WTC11 (cell line): ENCODE results near the gene UGT2B17. TPM values are rescaled to one million over a fixed set of nuclear protein-coding genes. Genes with fewer than 3 reads are reported as not detected.
"Not testable (repeated sequence)": the region's sequence is repeated elsewhere in the genome, so short reads cannot be mapped to it uniquely, and the experiment has no call there.

ENCODE experiments used
- ATAC-seq: fragments of 200-7000 bp; cut with Tn5 transposase; 2 replicates; pipeline ENCODE4 v1.10.0; 2021; ENCODE audit warnings: mild to moderate bottlenecking, moderate library complexity
- Bru-seq: library from RNA; stranded (reverse); fragments of 400-500 nt; gene quantifications from one replicate; lab custom pipeline; 2021; lab: Mats Ljungman, UMichigan
- CTCF ChIA-PET: fragments of 300-600 bp; sonication (Branson Sonifier 250); formaldehyde crosslinking; loops from one replicate; lab custom pipeline; 2021; ENCODE audit warnings: antibody characterized with exemption; lab: Charles Lee
- POLR2A ChIA-PET: fragments of 350-600 bp; sonication (Branson Sonifier 250); formaldehyde crosslinking; loops from one replicate; lab custom pipeline; 2021; ENCODE audit warnings: antibody characterized with exemption; lab: Charles Lee
- DNase-seq: peaks from one replicate; pipeline ENCODE4 v3.0.0; 2021; ENCODE audit warnings: low spot score
- H3K27ac Mint-ChIP-seq: 2 replicates; pipeline ENCODE4 v1.8.0; 2021; ENCODE audit warnings: mixed read lengths
- H3K27me3 Mint-ChIP-seq: 2 replicates; pipeline ENCODE4 v1.8.0; 2021; ENCODE audit warnings: low read depth, mild to moderate bottlenecking, moderate library complexity, mixed read lengths
- H3K36me3 Mint-ChIP-seq: 2 replicates; pipeline ENCODE4 v1.8.0; 2021; ENCODE audit warnings: mixed read lengths
- H3K4me1 Mint-ChIP-seq: 2 replicates; pipeline ENCODE4 v1.8.0; 2022; ENCODE audit warnings: mixed read lengths
- H3K4me3 Mint-ChIP-seq: 2 replicates; pipeline ENCODE4 v1.8.0; 2021; ENCODE audit warnings: mild to moderate bottlenecking, moderate library complexity, mixed read lengths
- H3K9me3 Mint-ChIP-seq: 2 replicates; pipeline ENCODE4 v1.8.0; 2021; ENCODE audit warnings: mixed read lengths
- CREB1 ChIP-seq: sonication (generic); formaldehyde crosslinking; IDR thresholded peaks from 2 replicates; pipeline ENCODE4 v1.8.0; 2023; ENCODE audit warnings: mild to moderate bottlenecking, missing genetic modification reagents
- GABPB1 ChIP-seq: sonication (generic); formaldehyde crosslinking; IDR thresholded peaks from 2 replicates; pipeline ENCODE4 v1.8.1; 2023; ENCODE audit warnings: mild to moderate bottlenecking, missing genetic modification reagents
- JUN ChIP-seq: sonication (generic); formaldehyde crosslinking; IDR thresholded peaks from 2 replicates; pipeline ENCODE4 v1.8.0; 2023; ENCODE audit warnings: mild to moderate bottlenecking, missing genetic modification reagents
- NFYB ChIP-seq: sonication (generic); formaldehyde crosslinking; conservative IDR thresholded peaks from 2 replicates; pipeline ENCODE4 v1.8.0; 2022; ENCODE audit warnings: low read depth, missing genetic modification reagents
- NR3C1 ChIP-seq: sonication (generic); formaldehyde crosslinking; conservative IDR thresholded peaks from 2 replicates; pipeline ENCODE4 v1.8.1; 2023; ENCODE audit warnings: low read depth, mild to moderate bottlenecking, missing genetic modification reagents
- ZNF121 ChIP-seq: sonication (generic); formaldehyde crosslinking; IDR thresholded peaks from 2 replicates; pipeline ENCODE4 v1.8.0; 2023; ENCODE audit warnings: missing genetic modification reagents
- ZNF263 ChIP-seq: sonication (generic); formaldehyde crosslinking; IDR thresholded peaks from 2 replicates; pipeline ENCODE4 v1.8.1; 2022; ENCODE audit warnings: low read depth, mild to moderate bottlenecking, moderate library complexity, missing genetic modification reagents
- ZNF317 ChIP-seq: sonication (generic); formaldehyde crosslinking; IDR thresholded peaks from 2 replicates; pipeline ENCODE4 v1.8.1; 2023; ENCODE audit warnings: low read depth, mild to moderate bottlenecking, moderate library complexity, missing genetic modification reagents, borderline replicate concordance
- long read RNA-seq, 3 experiments: library from RNA in 1 of 3; library from capped mRNA in 1 of 3; library from polyadenylated mRNA in 1 of 3; unstranded in 2 of 3; stranded (forward) in 1 of 3; transcript quantifications; one replicate each; pipeline ENCODE4 v2.0.0, GENCODE V29; 2021
- total RNA-seq: library from RNA; stranded (reverse); gene quantifications from 3 replicates; pipeline ENCODE4 v1.2.3, GENCODE V29; 2021
- TF ChIP-seq, protein P1 (sequence below): fragments of 250-450 bp; sonication (Bioruptor Pico); IDR thresholded peaks from 2 replicates; pipeline ENCODE4 v1.8.0; 2021; ENCODE audit warnings: mild to moderate bottlenecking
- TF ChIP-seq, protein P2 (sequence below): sonication (generic); formaldehyde crosslinking; IDR thresholded peaks from 2 replicates; pipeline ENCODE4 v1.8.0; 2023; ENCODE audit warnings: missing genetic modification reagents, mild to moderate bottlenecking, borderline replicate concordance
- TF ChIP-seq, protein P3 (sequence below): sonication (generic); formaldehyde crosslinking; IDR thresholded peaks from 2 replicates; pipeline ENCODE4 v1.8.1; 2023; ENCODE audit warnings: mild to moderate bottlenecking, missing genetic modification reagents
- TF ChIP-seq, protein P4 (sequence below): fragments of 250-450 bp; sonication (Bioruptor Pico); IDR thresholded peaks from 2 replicates; pipeline ENCODE4 v1.9.0; 2021; ENCODE audit warnings: moderate library complexity, mild to moderate bottlenecking, inconsistent platforms, borderline replicate concordance

Gene UGT2B17
- total RNA-seq (0.14 to 0.18 TPM in 2 of 3 replicates, not detected in the other), Bru-seq, nascent RNA (not detected)
- long read RNA-seq, experiment 1: 0 reads
- long read RNA-seq, experiment 2: 0 reads
- long read RNA-seq, experiment 3: 0 reads

- ATAC-seq: no peak
- no peaks in the 10 kb centered on the region for H3K9me3 Mint-ChIP-seq
- no peak within 1 kb of the TSS for H3K27ac Mint-ChIP-seq
- TF ChIP-seq NFYB (no peak), JUN (no peak), ZNF317 (CRISPR knock-in tag) (no peak), ZNF121 (CRISPR knock-in tag) (no peak), GABPB1 (CRISPR knock-in tag) (no peak)
- TF ChIP-seq, protein P1, sequence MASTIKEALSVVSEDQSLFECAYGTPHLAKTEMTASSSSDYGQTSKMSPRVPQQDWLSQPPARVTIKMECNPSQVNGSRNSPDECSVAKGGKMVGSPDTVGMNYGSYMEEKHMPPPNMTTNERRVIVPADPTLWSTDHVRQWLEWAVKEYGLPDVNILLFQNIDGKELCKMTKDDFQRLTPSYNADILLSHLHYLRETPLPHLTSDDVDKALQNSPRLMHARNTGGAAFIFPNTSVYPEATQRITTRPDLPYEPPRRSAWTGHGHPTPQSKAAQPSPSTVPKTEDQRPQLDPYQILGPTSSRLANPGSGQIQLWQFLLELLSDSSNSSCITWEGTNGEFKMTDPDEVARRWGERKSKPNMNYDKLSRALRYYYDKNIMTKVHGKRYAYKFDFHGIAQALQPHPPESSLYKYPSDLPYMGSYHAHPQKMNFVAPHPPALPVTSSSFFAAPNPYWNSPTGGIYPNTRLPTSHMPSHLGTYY (CRISPR knock-in tag): no peak
- no peak for DNase-seq
- H3K27me3 Mint-ChIP-seq: no peaks in the 10 kb centered on the region
- POLR2A ChIA-PET: no interaction called here
- CTCF ChIA-PET: no interaction called here
- no peaks in the 10 kb centered on the region for H3K36me3 Mint-ChIP-seq
- H3K4me3 Mint-ChIP-seq: no peak within 1 kb of the TSS
- H3K4me1 Mint-ChIP-seq: no peaks in the 10 kb centered on the region
Measured at GRCh38 chr4:68576272-68577125, at the start of gene UGT2B17. Gene UGT2B17 (minus strand): TSS chr4:68576322. CDS start chr4:68568484, 7,838 bp downstream.

- POLR2A ChIA-PET, H3K27ac Mint-ChIP-seq, ATAC-seq, CTCF ChIA-PET, H3K4me3 Mint-ChIP-seq, H3K4me1 Mint-ChIP-seq, H3K9me3 Mint-ChIP-seq, H3K27me3 Mint-ChIP-seq, H3K36me3 Mint-ChIP-seq, DNase-seq: not testable (repeated sequence)
Measured at GRCh38 chr4:68622731-68623130, 46.6 kb upstream of the UGT2B17 start.

DNA sequence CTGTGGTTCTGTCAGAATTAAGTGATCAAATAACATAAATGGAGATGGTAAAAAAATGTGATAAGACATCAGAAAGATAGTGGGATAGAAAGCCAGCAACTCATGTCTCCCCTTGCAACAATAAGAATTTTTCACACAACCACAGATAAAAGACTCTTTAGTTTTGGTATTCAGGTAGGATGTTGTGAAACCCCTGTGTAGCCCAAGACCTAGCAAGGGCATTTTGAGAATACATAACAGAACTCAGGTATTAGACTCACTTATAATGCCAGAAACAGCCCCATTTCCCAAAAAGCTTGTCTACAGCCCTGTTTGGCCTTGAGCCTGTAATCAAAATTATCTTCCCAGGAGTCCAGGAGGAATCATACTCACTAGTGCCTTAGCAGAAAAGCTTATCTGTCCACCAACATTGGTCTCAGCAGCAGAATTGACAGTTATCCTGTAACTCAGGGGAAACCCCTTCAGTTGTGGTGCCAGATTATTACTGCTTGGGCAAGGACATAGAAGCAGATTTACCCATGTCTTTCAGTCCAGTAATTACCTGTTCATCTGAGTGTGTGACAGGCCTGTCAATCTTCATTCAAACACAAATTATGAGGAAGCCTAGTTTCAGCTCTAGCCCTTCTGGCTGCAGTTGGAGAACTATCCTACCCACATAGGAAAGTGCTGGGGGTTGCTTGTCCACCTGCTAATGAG lies 41.0 kb upstream of the UGT2B17 start:
- ChIA-PET CTCF (no interaction called here), POLR2A (no interaction called here)
- no peak overlapping the region for H3K4me3 Mint-ChIP-seq
- no peak for DNase-seq
- no peaks in the 10 kb centered on the region for H3K27me3 Mint-ChIP-seq
- ATAC-seq: no peak
- no peak overlapping the region for H3K27ac Mint-ChIP-seq
- no peaks in the 10 kb centered on the region for H3K4me1 Mint-ChIP-seq
- no peaks in the 10 kb centered on the region for H3K9me3 Mint-ChIP-seq
- no peaks in the 10 kb centered on the region for H3K36me3 Mint-ChIP-seq
- no peak for TF ChIP-seq ZNF121 (CRISPR knock-in tag)
- TF ChIP-seq ZNF263 (CRISPR knock-in tag): no peak
- TF ChIP-seq, protein P2, sequence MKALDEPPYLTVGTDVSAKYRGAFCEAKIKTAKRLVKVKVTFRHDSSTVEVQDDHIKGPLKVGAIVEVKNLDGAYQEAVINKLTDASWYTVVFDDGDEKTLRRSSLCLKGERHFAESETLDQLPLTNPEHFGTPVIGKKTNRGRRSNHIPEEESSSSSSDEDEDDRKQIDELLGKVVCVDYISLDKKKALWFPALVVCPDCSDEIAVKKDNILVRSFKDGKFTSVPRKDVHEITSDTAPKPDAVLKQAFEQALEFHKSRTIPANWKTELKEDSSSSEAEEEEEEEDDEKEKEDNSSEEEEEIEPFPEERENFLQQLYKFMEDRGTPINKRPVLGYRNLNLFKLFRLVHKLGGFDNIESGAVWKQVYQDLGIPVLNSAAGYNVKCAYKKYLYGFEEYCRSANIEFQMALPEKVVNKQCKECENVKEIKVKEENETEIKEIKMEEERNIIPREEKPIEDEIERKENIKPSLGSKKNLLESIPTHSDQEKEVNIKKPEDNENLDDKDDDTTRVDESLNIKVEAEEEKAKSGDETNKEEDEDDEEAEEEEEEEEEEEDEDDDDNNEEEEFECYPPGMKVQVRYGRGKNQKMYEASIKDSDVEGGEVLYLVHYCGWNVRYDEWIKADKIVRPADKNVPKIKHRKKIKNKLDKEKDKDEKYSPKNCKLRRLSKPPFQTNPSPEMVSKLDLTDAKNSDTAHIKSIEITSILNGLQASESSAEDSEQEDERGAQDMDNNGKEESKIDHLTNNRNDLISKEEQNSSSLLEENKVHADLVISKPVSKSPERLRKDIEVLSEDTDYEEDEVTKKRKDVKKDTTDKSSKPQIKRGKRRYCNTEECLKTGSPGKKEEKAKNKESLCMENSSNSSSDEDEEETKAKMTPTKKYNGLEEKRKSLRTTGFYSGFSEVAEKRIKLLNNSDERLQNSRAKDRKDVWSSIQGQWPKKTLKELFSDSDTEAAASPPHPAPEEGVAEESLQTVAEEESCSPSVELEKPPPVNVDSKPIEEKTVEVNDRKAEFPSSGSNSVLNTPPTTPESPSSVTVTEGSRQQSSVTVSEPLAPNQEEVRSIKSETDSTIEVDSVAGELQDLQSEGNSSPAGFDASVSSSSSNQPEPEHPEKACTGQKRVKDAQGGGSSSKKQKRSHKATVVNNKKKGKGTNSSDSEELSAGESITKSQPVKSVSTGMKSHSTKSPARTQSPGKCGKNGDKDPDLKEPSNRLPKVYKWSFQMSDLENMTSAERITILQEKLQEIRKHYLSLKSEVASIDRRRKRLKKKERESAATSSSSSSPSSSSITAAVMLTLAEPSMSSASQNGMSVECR (CRISPR knock-in tag): no peak
- TF ChIP-seq, protein P3, sequence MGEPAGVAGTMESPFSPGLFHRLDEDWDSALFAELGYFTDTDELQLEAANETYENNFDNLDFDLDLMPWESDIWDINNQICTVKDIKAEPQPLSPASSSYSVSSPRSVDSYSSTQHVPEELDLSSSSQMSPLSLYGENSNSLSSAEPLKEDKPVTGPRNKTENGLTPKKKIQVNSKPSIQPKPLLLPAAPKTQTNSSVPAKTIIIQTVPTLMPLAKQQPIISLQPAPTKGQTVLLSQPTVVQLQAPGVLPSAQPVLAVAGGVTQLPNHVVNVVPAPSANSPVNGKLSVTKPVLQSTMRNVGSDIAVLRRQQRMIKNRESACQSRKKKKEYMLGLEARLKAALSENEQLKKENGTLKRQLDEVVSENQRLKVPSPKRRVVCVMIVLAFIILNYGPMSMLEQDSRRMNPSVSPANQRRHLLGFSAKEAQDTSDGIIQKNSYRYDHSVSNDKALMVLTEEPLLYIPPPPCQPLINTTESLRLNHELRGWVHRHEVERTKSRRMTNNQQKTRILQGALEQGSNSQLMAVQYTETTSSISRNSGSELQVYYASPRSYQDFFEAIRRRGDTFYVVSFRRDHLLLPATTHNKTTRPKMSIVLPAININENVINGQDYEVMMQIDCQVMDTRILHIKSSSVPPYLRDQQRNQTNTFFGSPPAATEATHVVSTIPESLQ: no peak
- no peak for TF ChIP-seq CREB1
- TF ChIP-seq, protein P4, sequence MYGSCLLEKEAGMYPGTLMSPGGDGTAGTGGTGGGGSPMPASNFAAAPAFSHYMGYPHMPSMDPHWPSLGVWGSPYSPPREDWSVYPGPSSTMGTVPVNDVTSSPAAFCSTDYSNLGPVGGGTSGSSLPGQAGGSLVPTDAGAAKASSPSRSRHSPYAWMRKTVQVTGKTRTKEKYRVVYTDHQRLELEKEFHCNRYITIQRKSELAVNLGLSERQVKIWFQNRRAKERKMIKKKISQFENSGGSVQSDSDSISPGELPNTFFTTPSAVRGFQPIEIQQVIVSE: no peak
- no peak for TF ChIP-seq NR3C1
